Testis (tissue), 2 donors: ENCODE measurements around the gene NOC4L.

Experiments used
- POLR2A ChIP-seq: fragments of 450-650 bp; IDR thresholded peaks from one replicate; pipeline ENCODE4 v1.6.1; 2017; ENCODE audit warnings: antibody characterized with exemption, mild to moderate bottlenecking, moderate library complexity
- TF ChIP-seq, protein P1 (sequence below), 3 experiments: fragments of 450-650 bp in 2 of 3; fragments of 200-600 bp in 1 of 3; sonication (generic) in 1 of 3; IDR thresholded peaks; one replicate each; pipeline ENCODE4 v1.5.1; 2016 to 2019; ENCODE audit warnings: antibody characterized with exemption in 3 of 3, mild to moderate bottlenecking in 2 of 3, moderate library complexity in 1 of 3

DNA sequence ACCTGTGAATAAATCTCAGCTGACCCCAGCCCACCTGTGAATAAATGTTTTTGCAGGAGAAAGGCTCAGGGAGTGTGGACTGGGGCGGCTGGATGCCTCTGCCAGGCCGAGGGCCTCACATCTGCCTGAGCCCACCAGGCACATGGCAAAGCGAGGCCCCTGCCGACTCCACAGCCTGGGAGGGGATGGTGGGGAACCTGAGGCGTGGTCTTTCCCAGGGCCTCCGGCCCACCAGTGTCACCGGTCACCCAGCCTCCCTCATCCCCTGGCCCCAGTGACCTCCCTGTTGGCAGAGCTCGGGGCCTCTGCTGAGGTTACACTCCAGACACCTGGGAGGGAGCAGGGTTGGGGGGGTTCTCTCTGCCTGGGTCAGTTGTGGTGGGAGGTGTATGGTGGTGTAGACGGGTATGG is 8.2 kb downstream of the NOC4L start:
- TF ChIP-seq, protein P1, sequence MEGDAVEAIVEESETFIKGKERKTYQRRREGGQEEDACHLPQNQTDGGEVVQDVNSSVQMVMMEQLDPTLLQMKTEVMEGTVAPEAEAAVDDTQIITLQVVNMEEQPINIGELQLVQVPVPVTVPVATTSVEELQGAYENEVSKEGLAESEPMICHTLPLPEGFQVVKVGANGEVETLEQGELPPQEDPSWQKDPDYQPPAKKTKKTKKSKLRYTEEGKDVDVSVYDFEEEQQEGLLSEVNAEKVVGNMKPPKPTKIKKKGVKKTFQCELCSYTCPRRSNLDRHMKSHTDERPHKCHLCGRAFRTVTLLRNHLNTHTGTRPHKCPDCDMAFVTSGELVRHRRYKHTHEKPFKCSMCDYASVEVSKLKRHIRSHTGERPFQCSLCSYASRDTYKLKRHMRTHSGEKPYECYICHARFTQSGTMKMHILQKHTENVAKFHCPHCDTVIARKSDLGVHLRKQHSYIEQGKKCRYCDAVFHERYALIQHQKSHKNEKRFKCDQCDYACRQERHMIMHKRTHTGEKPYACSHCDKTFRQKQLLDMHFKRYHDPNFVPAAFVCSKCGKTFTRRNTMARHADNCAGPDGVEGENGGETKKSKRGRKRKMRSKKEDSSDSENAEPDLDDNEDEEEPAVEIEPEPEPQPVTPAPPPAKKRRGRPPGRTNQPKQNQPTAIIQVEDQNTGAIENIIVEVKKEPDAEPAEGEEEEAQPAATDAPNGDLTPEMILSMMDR (IDR thresholded peaks at IDR 0.05) = no peak
- no peak for TF ChIP-seq POLR2A
